Colonic mucosa (tissue), 4 donors: ENCODE measurements around the gene SLC12A3. TPM values are rescaled to one million over a fixed set of nuclear protein-coding genes. Genes with fewer than 3 reads are reported as not detected.
"Not testable (repeated sequence)": the region's sequence is repeated elsewhere in the genome, so short reads cannot be mapped to it uniquely, and the experiment has no call there.

Experiments used
- DNase-seq: peaks from one replicate; pipeline ENCODE4 v3.0.0-alpha.2; 2020
- H3K27ac ChIP-seq: fragments of 200-600 bp; one replicate; pipeline ENCODE4 v1.8.0; 2021
- H3K27me3 ChIP-seq: fragments of 200-600 bp; one replicate; pipeline ENCODE4 v1.8.0; 2021
- H3K36me3 ChIP-seq: fragments of 200-600 bp; one replicate; pipeline ENCODE4 v1.8.0; 2021
- H3K4me1 ChIP-seq: fragments of 200-600 bp; one replicate; pipeline ENCODE4 v1.8.0; 2021; ENCODE audit warnings: mild to moderate bottlenecking
- H3K4me3 ChIP-seq: fragments of 200-600 bp; one replicate; pipeline ENCODE4 v1.8.0; 2021
- H3K9ac ChIP-seq, 2 donors: one replicate each; pipeline ENCODE4 v1.7.0; 2013; ENCODE audit warnings: control low read depth in 2 of 2, low read depth in 2 of 2, low read length in 2 of 2
- H3K9me3 ChIP-seq: fragments of 200-600 bp; one replicate; pipeline ENCODE4 v1.8.0; 2021
- intact Hi-C: fragments of 100-400 bp; cut with DNase I; formaldehyde crosslinking; loops from one replicate; pipeline ENCODE4 v1.14.1; 2022
- total RNA-seq, 2 donors: library from RNA; stranded (reverse); fragmentation: NEBNext Ultra II Directional in 1 of 2; extraction: Animal tissue kit (Norgen Biotek cat#: 25700) in 1 of 2; gene quantifications; one replicate each; pipeline ENCODE4 v1.2.1, GENCODE V29; 2021
- TF ChIP-seq, protein P1 (sequence below): fragments of 200-600 bp; IDR thresholded peaks from one replicate; pipeline ENCODE4 v1.8.0; 2022; ENCODE audit warnings: antibody characterized with exemption, mild to moderate bottlenecking
- donor health status: healthy.
- donor health status: DM: no; HTN: no; CAD: no.
- donor health status: DM: no; HTN: no; CAD: no.

SLC12A3 gene
- total RNA-seq, 2 donors from 2014 or later = not detected

DNA sequence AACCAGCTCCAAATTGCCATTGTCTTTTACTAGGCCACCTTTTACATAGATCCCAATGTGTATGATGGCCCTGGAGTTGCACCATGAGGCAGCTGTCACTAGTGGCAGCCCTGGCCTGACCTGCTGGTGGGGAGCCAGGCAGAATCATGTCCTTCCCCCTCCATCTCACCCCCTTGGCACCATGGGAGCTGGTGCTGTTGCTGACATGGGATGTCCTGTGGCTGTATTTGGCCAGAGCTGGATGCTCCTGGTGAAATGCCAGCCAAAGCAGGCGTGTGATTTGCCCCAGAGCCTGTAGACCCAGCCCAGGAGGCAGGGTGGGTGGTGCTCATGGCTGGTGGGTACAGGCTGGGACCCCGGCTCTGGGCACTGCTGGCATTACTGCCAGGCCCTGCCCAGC is 18.6 kb downstream of the SLC12A3 start:
- H3K36me3 ChIP-seq = no peaks in the 10 kb centered on the region
- no peak overlapping the region for H3K4me3 ChIP-seq
- no peak overlapping the region for H3K27ac ChIP-seq
- no peak for DNase-seq
- H3K9ac ChIP-seq = no peak overlapping the region
- intact Hi-C loops = no loop called here
- TF ChIP-seq, protein P1, sequence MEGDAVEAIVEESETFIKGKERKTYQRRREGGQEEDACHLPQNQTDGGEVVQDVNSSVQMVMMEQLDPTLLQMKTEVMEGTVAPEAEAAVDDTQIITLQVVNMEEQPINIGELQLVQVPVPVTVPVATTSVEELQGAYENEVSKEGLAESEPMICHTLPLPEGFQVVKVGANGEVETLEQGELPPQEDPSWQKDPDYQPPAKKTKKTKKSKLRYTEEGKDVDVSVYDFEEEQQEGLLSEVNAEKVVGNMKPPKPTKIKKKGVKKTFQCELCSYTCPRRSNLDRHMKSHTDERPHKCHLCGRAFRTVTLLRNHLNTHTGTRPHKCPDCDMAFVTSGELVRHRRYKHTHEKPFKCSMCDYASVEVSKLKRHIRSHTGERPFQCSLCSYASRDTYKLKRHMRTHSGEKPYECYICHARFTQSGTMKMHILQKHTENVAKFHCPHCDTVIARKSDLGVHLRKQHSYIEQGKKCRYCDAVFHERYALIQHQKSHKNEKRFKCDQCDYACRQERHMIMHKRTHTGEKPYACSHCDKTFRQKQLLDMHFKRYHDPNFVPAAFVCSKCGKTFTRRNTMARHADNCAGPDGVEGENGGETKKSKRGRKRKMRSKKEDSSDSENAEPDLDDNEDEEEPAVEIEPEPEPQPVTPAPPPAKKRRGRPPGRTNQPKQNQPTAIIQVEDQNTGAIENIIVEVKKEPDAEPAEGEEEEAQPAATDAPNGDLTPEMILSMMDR = no peak
- H3K4me1 ChIP-seq = no peaks in the 10 kb centered on the region
- H3K27me3 ChIP-seq = no peaks in the 10 kb centered on the region
- H3K9me3 ChIP-seq = no peaks in the 10 kb centered on the region

DNA sequence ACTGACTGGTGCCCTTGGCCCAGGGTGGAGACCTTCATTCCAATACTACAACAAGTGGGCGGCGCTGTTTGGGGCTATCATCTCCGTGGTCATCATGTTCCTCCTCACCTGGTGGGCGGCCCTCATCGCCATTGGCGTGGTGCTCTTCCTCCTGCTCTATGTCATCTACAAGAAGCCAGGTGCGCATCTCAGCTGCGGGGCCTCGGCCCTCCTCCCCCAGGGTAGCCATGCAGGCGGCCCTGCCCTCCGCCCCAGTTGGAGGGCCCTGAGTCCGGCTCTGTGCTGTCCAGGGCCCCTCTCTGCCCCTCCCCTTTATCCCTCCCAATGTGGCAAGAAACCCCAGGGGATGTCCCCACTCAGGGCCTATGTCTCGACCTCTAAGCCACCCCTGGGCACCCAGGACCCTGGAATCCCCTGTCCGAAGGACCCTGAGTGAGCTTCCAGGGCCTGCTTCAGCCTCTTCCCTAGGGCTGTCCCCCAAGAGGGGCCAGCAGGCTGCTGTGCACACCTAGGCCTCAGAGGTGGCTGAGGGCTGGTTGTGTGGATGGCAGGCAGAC is 19.1 kb downstream of the SLC12A3 start:
- Histone ChIP-seq H3K27ac (no peak overlapping the region), H3K4me1 (no peaks in the 10 kb centered on the region), H3K9me3 (no peaks in the 10 kb centered on the region), H3K4me3 (no peak overlapping the region), H3K36me3 (no peaks in the 10 kb centered on the region), H3K9ac (no peak overlapping the region), H3K27me3 (no peaks in the 10 kb centered on the region)
- TF ChIP-seq, protein P1 = no peak
- intact Hi-C loops = no loop called here
- no peak for DNase-seq

DNA sequence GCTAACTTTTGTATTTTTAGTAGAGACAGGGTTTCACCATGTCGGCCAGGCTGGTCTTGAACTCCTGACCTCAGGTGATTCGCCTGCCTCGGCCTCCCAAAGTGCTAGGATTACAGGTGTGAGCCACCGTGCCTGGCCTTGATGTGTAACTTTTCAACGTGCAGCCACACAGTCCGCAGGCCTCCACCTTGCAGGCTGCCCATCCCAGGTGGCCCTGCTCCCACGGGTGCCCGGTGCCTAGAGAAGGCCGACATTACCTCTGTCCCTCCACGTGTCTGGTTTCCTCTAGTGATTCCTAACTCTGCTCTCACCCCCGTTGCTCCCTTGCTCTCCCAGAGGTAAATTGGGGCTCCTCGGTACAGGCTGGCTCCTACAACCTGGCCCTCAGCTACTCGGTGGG is 19.9 kb downstream of the SLC12A3 start:
- DNase-seq, H3K4me1 ChIP-seq, H3K27ac ChIP-seq, H3K36me3 ChIP-seq, H3K4me3 ChIP-seq, H3K9me3 ChIP-seq, intact Hi-C loops, H3K27me3 ChIP-seq, H3K9ac ChIP-seq: not testable (repeated sequence)

DNA sequence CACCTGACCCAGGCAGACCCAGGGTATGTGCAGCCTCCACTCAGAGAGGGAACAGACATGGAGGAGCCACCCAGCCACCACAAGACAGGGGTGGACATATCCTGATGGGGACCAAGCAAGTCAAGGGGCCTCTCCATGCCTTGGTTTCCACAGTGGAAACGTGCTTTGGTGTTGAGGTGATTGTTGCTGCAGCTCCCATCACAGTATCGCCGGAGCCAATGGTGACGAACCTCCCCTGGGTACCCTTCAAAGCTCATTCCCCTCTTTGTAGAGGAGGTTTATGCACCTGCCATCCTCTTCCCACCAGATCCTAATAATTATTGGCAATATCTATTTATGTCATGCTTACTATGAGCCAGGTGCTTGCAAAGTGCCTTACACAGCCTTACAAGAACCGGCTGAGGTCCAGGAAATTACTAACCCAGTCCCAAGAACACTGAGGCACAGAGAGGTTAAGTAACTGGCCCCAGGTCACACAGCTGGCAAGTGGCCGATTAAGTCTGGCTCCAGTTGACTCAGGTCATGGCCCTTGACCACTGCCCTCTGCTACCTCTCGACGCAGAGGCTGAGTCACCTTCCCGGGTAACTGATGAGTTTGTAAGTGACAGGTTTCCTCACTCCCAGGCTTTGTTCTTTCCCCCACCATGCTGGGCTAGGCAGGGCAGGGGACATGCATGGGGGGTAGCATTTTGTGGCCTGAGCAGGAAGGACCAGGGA is 20.6 kb downstream of the SLC12A3 start:
- Histone ChIP-seq H3K27me3 (no peaks in the 10 kb centered on the region), H3K36me3 (no peaks in the 10 kb centered on the region), H3K4me1 (no peaks in the 10 kb centered on the region), H3K9ac (no peak overlapping the region), H3K4me3 (no peak overlapping the region), H3K9me3 (no peaks in the 10 kb centered on the region), H3K27ac (no peak overlapping the region)
- TF ChIP-seq, protein P1 = no peak
- DNase-seq = no peak
- intact Hi-C loops = no loop called here

DNA sequence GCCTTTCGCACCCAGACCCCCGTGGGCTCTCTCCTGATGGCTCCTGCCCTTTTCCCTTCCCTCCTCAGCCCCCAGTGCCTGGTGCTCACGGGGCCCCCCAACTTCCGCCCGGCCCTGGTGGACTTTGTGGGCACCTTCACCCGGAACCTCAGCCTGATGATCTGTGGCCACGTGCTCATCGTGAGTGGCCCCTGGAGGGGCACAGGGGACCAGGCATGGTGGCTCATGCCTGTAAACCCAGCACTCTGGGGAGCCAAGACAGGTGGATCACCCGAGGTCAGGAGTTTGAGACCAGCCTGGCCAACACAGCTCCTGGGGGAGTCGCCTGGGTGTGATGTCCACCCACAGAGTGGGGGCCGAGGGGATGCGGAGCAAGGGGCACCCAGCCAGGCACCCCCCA is 21.3 kb downstream of the SLC12A3 start:
- TF ChIP-seq, protein P1 = no peak
- intact Hi-C loops = no loop called here
- DNase-seq = no peak

DNA sequence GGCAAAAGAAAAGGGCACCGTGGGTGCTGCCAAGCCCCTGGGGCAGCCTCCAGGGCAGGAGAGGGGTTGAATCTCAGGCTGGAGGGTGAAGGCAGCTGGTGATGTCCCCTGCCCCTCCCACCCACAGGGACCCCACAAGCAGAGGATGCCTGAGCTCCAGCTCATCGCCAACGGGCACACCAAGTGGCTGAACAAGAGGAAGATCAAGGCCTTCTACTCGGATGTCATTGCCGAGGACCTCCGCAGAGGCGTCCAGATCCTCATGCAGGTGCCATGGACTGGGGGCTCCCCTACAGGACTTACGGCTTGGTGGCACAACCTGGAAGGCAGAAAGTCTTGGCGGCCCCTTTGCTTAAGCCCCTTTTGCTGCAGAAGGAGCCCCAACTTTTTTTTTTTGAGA is 21.8 kb downstream of the SLC12A3 start:
- Histone ChIP-seq H3K36me3 (no peaks in the 10 kb centered on the region), H3K4me3 (no peak overlapping the region), H3K9ac (no peak overlapping the region), H3K9me3 (no peaks in the 10 kb centered on the region), H3K27me3 (no peaks in the 10 kb centered on the region), H3K27ac (no peak overlapping the region), H3K4me1 (no peaks in the 10 kb centered on the region)
- TF ChIP-seq, protein P1 = no peak
- intact Hi-C loops = no loop called here
- DNase-seq = no peak

More for the DNA sequence above, 21.3 kb downstream of the SLC12A3 start:
- Histone ChIP-seq H3K36me3 (no peaks in the 10 kb centered on the region), H3K9me3 (no peaks in the 10 kb centered on the region), H3K9ac (no peak overlapping the region), H3K27ac (no peak overlapping the region), H3K4me1 (no peaks in the 10 kb centered on the region), H3K27me3 (no peaks in the 10 kb centered on the region), H3K4me3 (no peak overlapping the region)
